HepG2 (cell line): ENCODE measurements around the gene COPS7A. TPM values are rescaled to one million over a fixed set of nuclear protein-coding genes. Genes with fewer than 3 reads are reported as not detected.

Experiments
- ATAC-seq: fragments of 200-7000 bp; cut with Tn5 transposase; 3 replicates; pipeline ENCODE4 v1.9.1; 2020; ENCODE audit warnings: mild to moderate bottlenecking, moderate library complexity
- BruUV-seq: library from RNA; stranded (reverse); fragments of 400-500 nt; replicated peaks from 2 replicates; lab custom pipeline; 2021; lab: Mats Ljungman, UMichigan
- CTCF ChIA-PET: fragments of 300-600 bp; formaldehyde crosslinking; extraction: SDS; loops from one replicate; lab custom pipeline; 2021; ENCODE audit warnings: low total read pairs, inconsistent platforms, low intra/inter-chr PET ratio; lab: Yijun Ruan, JAX
- POLR2A ChIA-PET: fragments of 350-600 bp; sonication (Branson Sonifier 250); formaldehyde crosslinking; loops from one replicate; lab custom pipeline; 2020; ENCODE audit warnings: antibody characterized with exemption, inconsistent platforms; lab: Yijun Ruan, JAX
- DNase-seq: peaks from one replicate; pipeline ENCODE4 v3.0.0-alpha.2; 2015; ENCODE audit warnings: low spot score
- FAIRE-seq: peaks from 3 replicates; lab custom pipeline; 2011; peaks lifted over from hg19 to GRCh38; lab: Jason Lieb, UNC
- H2AFZ ChIP-seq: one replicate; pipeline ENCODE4 v1.6.1; 2011; ENCODE audit warnings: low read length, inconsistent platforms
- H3K27ac ChIP-seq: fragments of 300-600 bp; 3 replicates; pipeline ENCODE4 v1.8.0; 2011; ENCODE audit warnings: mixed run types, mild to moderate bottlenecking, mixed read lengths, low read length, inconsistent platforms; ENCODE audit not compliant: insufficient read depth; ENCODE audit errors: extremely low read length
- H3K27me3 ChIP-seq, 2 experiments: fragments of 200-600 bp in 1 of 2; 2 replicates in 1 of 2; 3 replicates in 1 of 2; pipeline versions ENCODE4 v1.6.0 to v1.8.0; 2011; ENCODE audit warnings: low read length in 2 of 2, mild to moderate bottlenecking in 2 of 2, moderate library complexity in 2 of 2, inconsistent platforms in 1 of 2; ENCODE audit not compliant: insufficient read depth in 2 of 2, control insufficient read depth in 1 of 2
- H3K36me3 ChIP-seq, 2 experiments: fragments of 200-600 bp in 1 of 2; replicated peaks in 1 of 2; 2 replicates in 1 of 2; 3 replicates in 1 of 2; pipeline versions ENCODE4 v1.5.1 to v1.8.0; 2011; ENCODE audit warnings: low read length in 2 of 2, inconsistent platforms in 1 of 2; ENCODE audit not compliant: insufficient read depth in 2 of 2, control insufficient read depth in 1 of 2
- H3K4me1 ChIP-seq: 2 replicates; pipeline ENCODE4 v1.5.1; 2012; ENCODE audit warnings: low read length, inconsistent platforms; ENCODE audit not compliant: insufficient read depth
- H3K4me2 ChIP-seq: 2 replicates; pipeline ENCODE4 v1.6.0; 2011; ENCODE audit warnings: low read depth, low read length, inconsistent platforms
- H3K4me3 ChIP-seq, 3 experiments: fragments of 200-600 bp in 1 of 3; sonication (generic), shearing (Covaris generic) in 1 of 3; replicated peaks in 1 of 3; 2 replicates each; pipeline ENCODE4 v1.5.1; 2011 to 2016; ENCODE audit warnings: low read length in 3 of 3, inconsistent platforms in 2 of 3, low read depth in 2 of 3, mild to moderate bottlenecking in 2 of 3, control low read depth in 1 of 3, mixed read lengths in 1 of 3; ENCODE audit not compliant: insufficient read depth in 1 of 3
- H3K79me2 ChIP-seq: one replicate; pipeline ENCODE4 v1.6.1; 2011; ENCODE audit warnings: low read length, inconsistent platforms; ENCODE audit not compliant: insufficient read depth
- H3K9ac ChIP-seq: 2 replicates; pipeline ENCODE4 v1.6.0; 2011; ENCODE audit warnings: mild to moderate bottlenecking, low read depth, low read length, inconsistent platforms; ENCODE audit not compliant: insufficient read depth
- H3K9me3 ChIP-seq: 2 replicates; pipeline ENCODE4 v1.5.1; 2012; ENCODE audit warnings: mild to moderate bottlenecking, low read length
- H4K20me1 ChIP-seq: 2 replicates; pipeline ENCODE4 v1.6.0; 2011; ENCODE audit warnings: inconsistent platforms, mild to moderate bottlenecking, low read length, moderate library complexity; ENCODE audit not compliant: insufficient read depth
- HHEX ChIP-seq: IDR thresholded peaks from 2 replicates; pipeline ENCODE4 v1.6.1; 2016; ENCODE audit warnings: control low read depth
- PRPF4 ChIP-seq: fragments of 200-400 bp; formaldehyde crosslinking; IDR thresholded peaks from 2 replicates; pipeline ENCODE4 v1.6.1; 2016; ENCODE audit warnings: low read length, low read depth; ENCODE audit not compliant: poor library complexity, severe bottlenecking
- SMARCC2 ChIP-seq: fragments of 450-650 bp; IDR thresholded peaks from 2 replicates; pipeline ENCODE4 v1.6.1; 2017; ENCODE audit warnings: antibody characterized with exemption, mild to moderate bottlenecking
- SNAI1 ChIP-seq: sonication (generic); formaldehyde crosslinking; IDR thresholded peaks from 2 replicates; pipeline ENCODE4 v1.5.0; 2020; ENCODE audit warnings: mild to moderate bottlenecking, missing genetic modification reagents, borderline replicate concordance
- TBL1XR1 ChIP-seq: fragments of 150-350 bp; IDR thresholded peaks from 2 replicates; pipeline ENCODE4 v1.6.1; 2014; ENCODE audit warnings: borderline replicate concordance, low read length; ENCODE audit not compliant: partially characterized antibody
- ZNF468 ChIP-seq: sonication (generic); formaldehyde crosslinking; IDR thresholded peaks from 2 replicates; pipeline ENCODE4 v1.8.0; 2022; ENCODE audit warnings: mild to moderate bottlenecking, moderate library complexity, missing genetic modification reagents
- ZNF496 ChIP-seq: sonication (generic); formaldehyde crosslinking; IDR thresholded peaks from 2 replicates; pipeline ENCODE4 v1.8.1; 2023; ENCODE audit warnings: mild to moderate bottlenecking, moderate library complexity, missing genetic modification reagents; ENCODE audit not compliant: insufficient replicate concordance
- ZNF841 ChIP-seq: sonication (generic); formaldehyde crosslinking; IDR thresholded peaks from 2 replicates; pipeline ENCODE4 v1.8.1; 2023; ENCODE audit warnings: missing genetic modification reagents, borderline replicate concordance
- WGBS: methylation state at CpG from one replicate; pipeline ENCODE4 v1.1.6; 2017; ENCODE audit warnings: low lambda C conversion rate; 5-methylcytosine and 5-hydroxymethylcytosine counted together
- in situ Hi-C: cut with HindIII; loops from 2 replicates; pipeline ENCODE4 v1.10.0; 2017; ENCODE audit warnings: low pct_unique_long_range_greater_than_20kb; ENCODE audit not compliant: extremely low pct_ligation_motif_present
- intact Hi-C: fragments of 100-400 bp; cut with micrococcal nuclease; formaldehyde crosslinking; loops from one replicate; pipeline ENCODE4 v1.10.0; 2022; ENCODE audit not compliant: unreplicated experiment
- polyA plus RNA-seq, 8 experiments: library from polyadenylated mRNA; depleted of rRNA in 3 of 8; stranded (reverse) in 7 of 8; unstranded in 1 of 8; fragments of >200 nt; fragmentation: Illumina TruSeq in 4 of 8; extraction: Trizol in 4 of 8; gene quantifications; 2 replicates each; pipeline versions ENCODE4 v1.2.1 to v1.2.3, GENCODE V29; 2011 to 2016; ENCODE audit warnings: low read depth in 4 of 8, missing spikeins in 1 of 8, mixed read lengths in 1 of 8; ENCODE audit not compliant: insufficient read depth in 1 of 8
- total RNA-seq, 5 experiments: library from RNA; depleted of rRNA; stranded (reverse); fragments of >200 nt; fragmentation: Illumina TruSeq; extraction: Trizol; gene quantifications; 2 replicates each; pipeline ENCODE4 v1.2.3, GENCODE V29; 2016; ENCODE audit warnings: low read depth in 1 of 5
- TF ChIP-seq, protein P1 (sequence below): IDR thresholded peaks from 2 replicates; pipeline ENCODE4 v1.6.1; 2016; ENCODE audit warnings: low read depth, control low read depth
- TF ChIP-seq, protein P2 (sequence below): sonication (generic); formaldehyde crosslinking; IDR thresholded peaks from 2 replicates; pipeline ENCODE4 v1.4.0; 2020; ENCODE audit warnings: missing genetic modification reagents
- TF ChIP-seq, protein P3 (sequence below): sonication (generic); formaldehyde crosslinking; conservative IDR thresholded peaks from 2 replicates; pipeline ENCODE4 v1.8.0; 2022; ENCODE audit warnings: missing genetic modification reagents
- TF ChIP-seq, protein P4 (sequence below): sonication (generic); formaldehyde crosslinking; IDR thresholded peaks from 2 replicates; pipeline ENCODE4 v1.4.0; 2020; ENCODE audit warnings: low read depth, missing genetic modification reagents

COPS7A gene
- total and polyA plus RNA-seq, 2 of the 13 experiments (the other 11 are each of a cell fraction or from before 2014, with no cell fraction given) = 40.0 to 73.6 TPM

DNA sequence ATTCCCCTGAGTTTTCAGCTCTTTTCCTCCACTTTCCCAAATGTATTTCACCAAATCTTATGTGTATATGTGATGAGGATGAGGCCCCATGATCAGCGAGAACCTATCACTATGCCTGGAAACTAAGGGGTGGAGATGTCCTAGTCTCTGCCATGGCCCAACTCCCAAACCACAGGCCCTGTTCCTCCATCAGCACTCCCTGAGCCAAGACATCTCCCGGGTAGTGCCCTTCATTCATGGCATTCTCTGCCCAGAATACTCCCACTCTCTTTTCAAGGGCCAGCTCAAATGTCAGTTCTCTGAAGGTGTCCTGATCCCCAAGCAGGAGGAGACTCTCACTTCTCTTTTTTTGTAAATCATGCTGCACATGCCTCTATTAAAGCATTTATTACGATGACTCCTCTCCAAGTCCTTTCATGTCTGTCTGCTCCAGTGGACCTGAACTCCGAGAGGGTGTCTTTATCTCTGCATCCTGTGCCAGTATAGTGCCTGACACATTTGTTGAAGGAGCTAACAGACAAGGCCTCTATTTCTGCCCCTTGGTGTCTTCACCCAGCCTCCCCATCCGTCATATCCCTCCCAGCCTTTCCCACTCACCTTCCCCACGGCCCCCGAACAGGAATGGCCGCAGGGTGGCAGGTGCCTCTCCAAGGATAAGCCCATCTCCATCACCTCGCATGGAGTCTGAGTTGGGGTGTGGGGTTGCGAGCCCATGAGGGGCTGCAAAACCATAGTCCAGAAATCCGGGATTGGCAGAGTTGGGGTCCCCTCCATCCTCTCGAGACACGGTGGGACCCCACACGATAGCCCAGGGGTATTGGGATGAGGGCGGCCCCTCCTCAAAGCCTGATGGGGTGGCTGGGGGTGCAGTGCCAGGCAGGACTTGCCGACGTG is 26.9 kb upstream of the COPS7A start:
- ChIA-PET CTCF (interaction anchor here (0.7 to 2.2 kb wide), 4 partner anchors 80 to 143 kb away, joined by 3 to 33 read pairs (median 4); no protein-coding TSS in a partner anchor), POLR2A (interaction anchor here (1.6 kb wide), 1 partner anchor 8 kb away, joined by 7 read pairs; the partner anchor contains the start of gene ZNF384)
- Histone ChIP-seq H3K9ac (no peak overlapping the region), H4K20me1 (no peaks in the 10 kb centered on the region), H3K9me3 (no peaks in the 10 kb centered on the region), H3K4me3 (no peak overlapping the region), H3K27me3 (peaks cover 9 to 66% of the 10 kb centered on the region in 2 experiments), H3K36me3 (no peaks in the 10 kb centered on the region), H3K27ac (no peak overlapping the region), H3K4me1 (peaks cover 24% of the 10 kb centered on the region), H2AFZ (no peak overlapping the region), H3K4me2 (no peak overlapping the region), H3K79me2 (no peaks in the 10 kb centered on the region)
- ATAC-seq = no peak
- TF ChIP-seq SMARCC2 = no peak
- TF ChIP-seq ZNF841 (CRISPR knock-in tag) = no peak
- no peak for TF ChIP-seq TBL1XR1
- TF ChIP-seq ZNF496 (CRISPR knock-in tag) = no peak
- TF ChIP-seq, protein P1, sequence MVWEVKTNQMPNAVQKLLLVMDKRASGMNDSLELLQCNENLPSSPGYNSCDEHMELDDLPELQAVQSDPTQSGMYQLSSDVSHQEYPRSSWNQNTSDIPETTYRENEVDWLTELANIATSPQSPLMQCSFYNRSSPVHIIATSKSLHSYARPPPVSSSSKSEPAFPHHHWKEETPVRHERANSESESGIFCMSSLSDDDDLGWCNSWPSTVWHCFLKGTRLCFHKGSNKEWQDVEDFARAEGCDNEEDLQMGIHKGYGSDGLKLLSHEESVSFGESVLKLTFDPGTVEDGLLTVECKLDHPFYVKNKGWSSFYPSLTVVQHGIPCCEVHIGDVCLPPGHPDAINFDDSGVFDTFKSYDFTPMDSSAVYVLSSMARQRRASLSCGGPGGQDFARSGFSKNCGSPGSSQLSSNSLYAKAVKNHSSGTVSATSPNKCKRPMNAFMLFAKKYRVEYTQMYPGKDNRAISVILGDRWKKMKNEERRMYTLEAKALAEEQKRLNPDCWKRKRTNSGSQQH (CRISPR knock-in tag) = no peak
- no peak for TF ChIP-seq HHEX (CRISPR knock-in tag)
- no peak for TF ChIP-seq ZNF468
- TF ChIP-seq SNAI1 = no peak
- TF ChIP-seq PRPF4 = no peak
- TF ChIP-seq, protein P2, sequence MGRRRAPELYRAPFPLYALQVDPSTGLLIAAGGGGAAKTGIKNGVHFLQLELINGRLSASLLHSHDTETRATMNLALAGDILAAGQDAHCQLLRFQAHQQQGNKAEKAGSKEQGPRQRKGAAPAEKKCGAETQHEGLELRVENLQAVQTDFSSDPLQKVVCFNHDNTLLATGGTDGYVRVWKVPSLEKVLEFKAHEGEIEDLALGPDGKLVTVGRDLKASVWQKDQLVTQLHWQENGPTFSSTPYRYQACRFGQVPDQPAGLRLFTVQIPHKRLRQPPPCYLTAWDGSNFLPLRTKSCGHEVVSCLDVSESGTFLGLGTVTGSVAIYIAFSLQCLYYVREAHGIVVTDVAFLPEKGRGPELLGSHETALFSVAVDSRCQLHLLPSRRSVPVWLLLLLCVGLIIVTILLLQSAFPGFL (CRISPR knock-in tag) = no peak
- TF ChIP-seq, protein P3, sequence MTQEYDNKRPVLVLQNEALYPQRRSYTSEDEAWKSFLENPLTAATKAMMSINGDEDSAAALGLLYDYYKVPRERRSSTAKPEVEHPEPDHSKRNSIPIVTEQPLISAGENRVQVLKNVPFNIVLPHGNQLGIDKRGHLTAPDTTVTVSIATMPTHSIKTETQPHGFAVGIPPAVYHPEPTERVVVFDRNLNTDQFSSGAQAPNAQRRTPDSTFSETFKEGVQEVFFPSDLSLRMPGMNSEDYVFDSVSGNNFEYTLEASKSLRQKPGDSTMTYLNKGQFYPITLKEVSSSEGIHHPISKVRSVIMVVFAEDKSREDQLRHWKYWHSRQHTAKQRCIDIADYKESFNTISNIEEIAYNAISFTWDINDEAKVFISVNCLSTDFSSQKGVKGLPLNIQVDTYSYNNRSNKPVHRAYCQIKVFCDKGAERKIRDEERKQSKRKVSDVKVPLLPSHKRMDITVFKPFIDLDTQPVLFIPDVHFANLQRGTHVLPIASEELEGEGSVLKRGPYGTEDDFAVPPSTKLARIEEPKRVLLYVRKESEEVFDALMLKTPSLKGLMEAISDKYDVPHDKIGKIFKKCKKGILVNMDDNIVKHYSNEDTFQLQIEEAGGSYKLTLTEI (CRISPR knock-in tag) = no peak
- TF ChIP-seq, protein P4, sequence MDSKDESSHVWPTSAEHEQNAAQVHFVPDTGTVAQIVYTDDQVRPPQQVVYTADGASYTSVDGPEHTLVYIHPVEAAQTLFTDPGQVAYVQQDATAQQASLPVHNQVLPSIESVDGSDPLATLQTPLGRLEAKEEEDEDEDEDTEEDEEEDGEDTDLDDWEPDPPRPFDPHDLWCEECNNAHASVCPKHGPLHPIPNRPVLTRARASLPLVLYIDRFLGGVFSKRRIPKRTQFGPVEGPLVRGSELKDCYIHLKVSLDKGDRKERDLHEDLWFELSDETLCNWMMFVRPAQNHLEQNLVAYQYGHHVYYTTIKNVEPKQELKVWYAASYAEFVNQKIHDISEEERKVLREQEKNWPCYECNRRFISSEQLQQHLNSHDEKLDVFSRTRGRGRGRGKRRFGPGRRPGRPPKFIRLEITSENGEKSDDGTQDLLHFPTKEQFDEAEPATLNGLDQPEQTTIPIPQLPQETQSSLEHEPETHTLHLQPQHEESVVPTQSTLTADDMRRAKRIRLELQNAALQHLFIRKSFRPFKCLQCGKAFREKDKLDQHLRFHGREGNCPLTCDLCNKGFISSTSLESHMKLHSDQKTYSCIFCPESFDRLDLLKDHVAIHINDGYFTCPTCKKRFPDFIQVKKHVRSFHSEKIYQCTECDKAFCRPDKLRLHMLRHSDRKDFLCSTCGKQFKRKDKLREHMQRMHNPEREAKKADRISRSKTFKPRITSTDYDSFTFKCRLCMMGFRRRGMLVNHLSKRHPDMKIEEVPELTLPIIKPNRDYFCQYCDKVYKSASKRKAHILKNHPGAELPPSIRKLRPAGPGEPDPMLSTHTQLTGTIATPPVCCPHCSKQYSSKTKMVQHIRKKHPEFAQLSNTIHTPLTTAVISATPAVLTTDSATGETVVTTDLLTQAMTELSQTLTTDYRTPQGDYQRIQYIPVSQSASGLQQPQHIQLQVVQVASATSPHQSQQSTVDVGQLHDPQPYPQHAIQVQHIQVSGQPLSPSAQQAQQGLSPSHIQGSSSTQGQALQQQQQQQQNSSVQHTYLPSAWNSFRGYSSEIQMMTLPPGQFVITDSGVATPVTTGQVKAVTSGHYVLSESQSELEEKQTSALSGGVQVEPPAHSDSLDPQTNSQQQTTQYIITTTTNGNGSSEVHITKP (CRISPR knock-in tag) = no peak
- no peak for FAIRE-seq
- in situ Hi-C loops = loop anchor here (5.0 kb wide), 2 partner anchors 35 to 80 kb away; partner anchors contain the start of gene ING4
- no TSS peak for BruUV-seq
- DNase-seq = no peak
- intact Hi-C loops = loop anchor here (5.0 kb wide), 1 partner anchor 145 kb away; no protein-coding TSS in a partner anchor
- 33% methylated on average over 10 of the region's 17 CpGs for WGBS
